NCI-H82 treated with DMSO at 0.1 percent for 48 hours (cell line): ENCODE measurements around the gene HMGN4.
"Not testable (repeated sequence)": the region's sequence is repeated elsewhere in the genome, so short reads cannot be mapped to it uniquely, and the experiment has no call there.

Experiments
- DNase-seq: peaks from one replicate; lab custom pipeline; 2025; ENCODE audit not compliant: unreplicated experiment; lab: John Stamatoyannopoulos, UW

HMGN4 gene

DNA sequence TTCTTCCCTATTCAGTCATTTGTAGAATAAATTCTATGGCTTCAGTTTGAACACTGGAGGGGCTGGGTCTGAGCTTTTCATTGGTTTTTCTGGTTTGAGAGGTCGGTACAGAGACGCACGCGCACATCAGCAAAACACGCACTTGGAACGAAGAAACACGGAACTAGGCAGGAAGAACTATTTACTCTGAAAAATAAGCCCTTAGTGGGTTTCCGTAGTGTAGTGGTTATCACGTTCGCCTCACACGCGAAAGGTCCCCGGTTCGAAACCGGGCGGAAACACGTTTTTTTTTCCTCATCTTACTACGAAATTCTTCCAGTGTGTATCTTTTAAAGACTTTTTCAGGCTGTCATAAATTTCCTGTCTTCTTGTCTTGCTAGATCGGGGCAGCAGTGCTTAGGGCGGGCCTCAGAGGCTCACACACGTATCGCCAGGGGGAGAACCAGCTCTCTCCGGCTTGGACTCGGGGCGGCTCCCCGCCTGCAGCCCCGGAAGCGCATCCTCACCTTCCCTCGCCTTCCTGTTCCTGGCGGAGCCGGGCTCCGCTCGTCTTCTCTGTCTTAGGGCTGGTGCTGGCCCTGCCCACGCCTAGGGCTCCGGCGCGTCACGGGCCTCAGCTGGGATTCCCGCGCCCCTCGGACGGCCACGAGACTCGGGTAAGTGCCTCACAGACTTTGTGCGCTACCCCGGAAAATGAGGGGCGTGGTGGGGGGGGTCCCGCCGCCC lies at the start of gene HMGN4:
Gene HMGN4, plus strand, starts transcription at position 521 of the 726 bp plus-strand sequence. CDS start 6,841 bp downstream, outside the sequence.
- peak; percentile 93 for DNase-seq

DNA sequence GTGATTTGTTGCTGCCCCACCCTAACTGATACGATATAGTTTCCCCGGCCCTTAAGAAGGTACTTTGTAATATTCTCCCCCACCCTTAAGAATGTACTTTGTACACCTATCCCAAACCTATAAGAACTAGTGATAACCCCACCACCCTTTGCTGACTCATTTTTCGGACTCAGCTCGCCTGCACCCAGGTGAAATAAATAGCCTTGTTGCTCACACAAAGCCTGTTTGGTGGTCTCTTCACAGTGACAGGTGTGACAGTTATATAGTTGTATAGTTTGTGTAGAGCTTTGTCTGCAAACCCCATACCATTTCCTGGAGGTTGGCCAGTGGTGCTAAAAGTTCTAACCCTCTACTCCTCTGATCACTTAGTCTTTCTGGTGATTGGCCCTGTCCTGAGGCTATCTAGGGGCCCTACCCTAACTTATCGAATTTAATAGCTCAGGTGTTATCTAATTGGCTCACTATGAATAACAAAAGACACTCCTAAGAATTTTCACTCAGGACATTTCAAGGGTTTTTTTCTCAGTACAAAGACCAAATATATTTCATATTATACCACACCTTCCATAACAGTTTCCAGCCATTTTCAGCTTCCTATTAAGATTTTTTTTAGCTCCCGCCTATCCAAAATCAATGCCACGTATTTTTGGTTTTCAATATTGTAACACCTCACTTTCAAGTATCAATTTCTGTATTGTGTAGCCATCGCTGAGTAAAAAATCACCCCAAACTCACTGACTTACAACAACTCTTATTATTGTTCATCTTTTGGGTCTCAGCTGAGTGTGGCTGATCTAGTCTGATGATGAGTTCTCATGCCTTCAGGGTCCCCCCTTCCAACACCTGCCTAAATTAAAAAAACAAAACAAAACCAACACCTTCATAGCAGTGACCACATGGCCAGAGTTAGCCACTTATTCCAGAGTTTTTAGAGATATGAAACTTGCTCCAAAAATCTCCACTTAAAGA lies 47.9 kb upstream of the HMGN4 start:
- no peak for DNase-seq

DNA sequence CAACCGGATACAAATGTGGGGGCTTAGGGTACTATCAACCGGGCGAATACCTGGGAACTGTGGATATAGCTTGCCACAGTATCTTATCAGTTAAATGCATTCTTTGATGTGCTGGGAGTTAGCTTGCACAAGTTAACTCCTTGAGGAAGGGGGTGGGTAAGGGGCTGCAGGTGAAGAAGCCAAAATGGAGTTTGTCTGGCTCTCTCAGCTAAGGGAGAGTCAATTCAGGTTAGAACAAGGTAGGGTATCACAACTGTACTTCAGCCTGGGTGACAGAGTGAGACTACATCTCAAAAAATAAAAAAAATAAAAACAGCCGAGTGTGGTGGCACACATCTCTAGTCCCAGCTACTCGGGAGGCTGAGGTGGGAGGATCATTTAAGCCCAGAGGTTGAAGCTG lies 46.6 kb upstream of the HMGN4 start:
- DNase-seq: no peak

DNA sequence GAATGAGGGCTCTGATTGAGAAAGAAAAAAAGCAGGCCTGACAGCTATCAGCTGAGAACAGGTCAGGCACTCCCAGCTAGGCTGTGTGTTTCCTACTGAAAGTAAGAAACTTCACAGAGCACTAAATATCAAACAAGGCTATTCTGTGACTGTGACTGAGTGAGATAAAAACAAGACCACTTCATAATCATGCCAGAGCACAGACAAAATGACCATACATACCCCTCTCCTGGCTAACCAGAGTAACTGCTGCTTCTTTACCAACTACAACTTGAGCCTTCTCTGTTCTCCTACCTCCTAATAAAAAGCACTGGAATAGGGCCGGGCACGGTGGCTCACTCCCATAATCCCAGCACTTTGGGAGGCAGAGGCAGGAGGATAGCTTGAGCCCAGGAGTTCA lies 44.9 kb upstream of the HMGN4 start:
- no peak for DNase-seq

DNA sequence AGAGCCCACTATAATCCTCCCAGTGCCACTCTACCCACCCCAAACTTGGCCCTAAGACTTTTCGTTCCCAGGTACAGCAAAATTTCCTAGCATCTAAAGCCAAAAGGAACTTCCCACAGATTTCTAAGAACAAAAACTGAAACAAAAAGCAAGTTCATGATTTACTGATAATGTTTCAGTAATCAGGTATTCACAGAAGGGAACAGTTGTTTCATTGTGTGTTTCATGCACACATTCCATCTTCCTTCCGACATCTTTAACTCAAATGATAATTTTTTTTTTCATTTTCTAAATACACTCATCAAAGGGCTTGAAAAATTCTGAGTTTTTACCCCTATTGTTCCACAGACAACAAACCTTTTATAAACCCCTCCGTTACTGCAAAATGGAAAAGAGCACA lies 44.0 kb upstream of the HMGN4 start:
- DNase-seq: no peak

DNA sequence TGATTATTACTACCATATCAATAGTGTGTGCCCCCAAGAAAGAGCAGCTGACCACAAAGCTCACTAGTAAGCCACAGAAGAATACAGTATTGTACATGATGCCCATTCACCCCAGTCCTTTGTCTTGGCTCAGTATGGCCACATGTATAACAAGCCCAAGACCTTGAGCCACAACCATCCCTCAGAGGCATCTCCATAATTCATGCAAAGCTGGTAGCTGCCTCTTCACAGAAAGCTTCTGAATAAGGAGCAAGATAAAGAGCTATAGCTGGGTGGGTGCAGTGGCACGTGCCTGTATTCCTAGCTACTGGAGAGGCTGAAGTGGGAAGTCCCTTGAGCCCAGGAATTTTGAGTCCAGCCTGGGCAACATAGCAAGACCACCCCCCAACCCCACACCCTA lies 42.9 kb upstream of the HMGN4 start:
- no peak for DNase-seq

DNA sequence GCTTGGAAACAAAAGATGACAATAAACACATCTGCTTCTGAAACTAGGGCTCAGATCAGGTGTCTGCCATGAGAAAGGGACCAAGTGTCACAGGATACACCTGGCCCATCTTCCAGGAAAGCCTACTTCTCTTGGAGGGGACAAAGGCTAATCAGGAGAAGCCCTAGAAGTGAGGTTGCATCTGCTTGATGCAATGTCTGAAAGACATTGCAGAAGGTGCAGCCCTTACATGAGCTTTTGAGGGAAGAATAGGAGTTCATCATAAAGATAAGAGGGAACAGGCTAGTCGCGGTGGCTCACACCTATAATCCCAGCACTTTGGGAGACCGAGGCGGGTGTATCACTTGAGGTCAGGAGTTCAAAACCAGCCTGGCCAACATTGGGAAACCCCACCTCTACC lies 40.6 kb upstream of the HMGN4 start:
- DNase-seq: no peak

DNA sequence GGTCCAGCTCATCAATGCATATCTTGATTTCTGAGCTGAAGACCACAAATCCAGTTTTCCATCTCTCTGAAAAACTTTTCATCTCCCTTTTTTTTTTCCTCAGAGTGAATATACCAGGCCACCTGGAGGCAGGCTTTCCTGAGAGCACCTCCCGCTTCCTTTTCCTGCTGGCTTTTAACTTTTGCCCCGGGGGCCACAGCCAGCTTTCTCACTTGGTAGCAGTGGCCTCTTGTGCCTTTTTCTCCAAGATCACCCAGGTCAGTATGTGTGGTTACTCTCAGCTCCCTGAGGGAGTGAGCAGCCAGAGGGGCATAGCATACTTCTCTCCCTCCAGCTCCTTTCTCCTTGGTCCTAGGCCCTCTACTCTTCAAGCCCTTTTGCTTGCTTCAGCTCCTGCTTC lies 38.1 kb upstream of the HMGN4 start, which contains the start of gene BTN1A1:
Gene BTN1A1, plus strand, starts transcription at position 202 of the 400 bp plus-strand sequence. CDS start 984 bp downstream, outside the sequence.
- DNase-seq: no peak

DNA sequence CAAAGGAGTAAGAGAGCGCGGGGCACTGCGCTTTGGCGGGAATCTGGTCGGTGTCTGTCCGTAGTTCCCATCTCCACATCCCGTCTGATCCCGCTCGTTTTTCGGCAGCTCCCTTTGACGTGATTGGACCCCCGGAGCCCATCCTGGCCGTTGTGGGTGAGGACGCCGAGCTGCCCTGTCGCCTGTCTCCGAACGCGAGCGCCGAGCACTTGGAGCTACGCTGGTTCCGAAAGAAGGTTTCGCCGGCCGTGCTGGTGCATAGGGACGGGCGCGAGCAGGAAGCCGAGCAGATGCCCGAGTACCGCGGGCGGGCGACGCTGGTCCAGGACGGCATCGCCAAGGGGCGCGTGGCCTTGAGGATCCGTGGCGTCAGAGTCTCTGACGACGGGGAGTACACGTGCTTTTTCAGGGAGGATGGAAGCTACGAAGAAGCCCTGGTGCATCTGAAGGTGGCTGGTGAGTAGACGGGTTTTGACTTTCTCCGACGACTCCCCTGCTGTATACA lies 36.6 kb upstream of the HMGN4 start:
- DNase-seq: no peak

DNA sequence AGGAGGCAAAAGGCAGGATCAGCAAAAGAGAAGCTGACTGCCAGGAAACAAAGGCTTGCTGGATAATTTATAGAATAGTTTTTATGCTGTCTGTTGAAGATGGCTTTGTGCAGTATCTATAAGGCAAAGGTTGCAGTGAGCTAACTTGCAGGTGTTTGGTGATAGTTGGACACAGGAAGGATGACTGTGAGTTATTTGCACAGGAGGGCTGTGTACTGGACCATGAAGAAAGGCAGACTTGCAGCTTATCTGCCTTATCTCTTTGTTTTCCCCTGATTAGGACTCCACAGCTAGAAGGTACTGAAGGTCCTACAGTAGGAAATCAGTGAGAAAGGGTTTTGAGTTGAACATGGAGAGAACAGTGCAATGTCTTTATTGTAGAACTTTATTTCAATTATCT lies 36.0 kb upstream of the HMGN4 start:
- DNase-seq: no peak

DNA sequence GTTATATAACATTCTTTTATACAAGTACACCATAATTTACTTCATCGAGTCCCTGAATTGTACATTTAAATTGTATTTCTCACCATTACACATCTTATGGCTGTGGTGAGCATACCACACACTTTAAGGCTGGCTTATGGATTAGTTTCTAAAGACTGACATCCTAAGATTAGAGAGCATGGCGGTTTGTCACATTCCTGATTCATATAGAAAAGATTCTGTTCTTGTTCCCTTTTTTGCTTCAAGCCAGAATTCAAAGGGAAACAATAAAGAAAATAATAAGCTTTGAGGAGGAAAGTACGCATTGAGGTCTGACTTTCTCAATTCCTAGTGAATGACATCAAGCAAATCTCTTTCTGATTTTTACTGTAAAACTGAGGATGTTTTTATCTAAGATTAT lies 35.5 kb upstream of the HMGN4 start:
- no peak for DNase-seq

DNA sequence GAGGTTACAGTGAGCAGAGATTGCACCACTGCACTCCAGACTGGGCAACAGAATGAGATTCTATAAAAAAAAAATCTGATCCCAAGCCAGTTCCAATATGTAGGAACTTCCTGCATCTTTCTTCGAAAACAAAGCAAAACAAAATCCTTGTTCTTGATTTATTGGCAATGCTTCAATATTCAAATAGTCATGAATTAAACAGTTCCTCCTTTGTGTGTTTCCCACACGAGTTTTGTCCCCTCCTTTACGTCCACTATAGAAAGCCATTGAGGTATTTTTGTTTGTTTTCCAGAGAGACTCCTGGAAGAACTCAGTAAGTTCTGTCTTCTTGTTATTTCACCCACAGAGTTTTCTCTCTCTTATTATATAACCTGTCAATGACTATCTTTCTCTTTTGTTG lies 30.5 kb upstream of the HMGN4 start:
- no peak for DNase-seq

DNA sequence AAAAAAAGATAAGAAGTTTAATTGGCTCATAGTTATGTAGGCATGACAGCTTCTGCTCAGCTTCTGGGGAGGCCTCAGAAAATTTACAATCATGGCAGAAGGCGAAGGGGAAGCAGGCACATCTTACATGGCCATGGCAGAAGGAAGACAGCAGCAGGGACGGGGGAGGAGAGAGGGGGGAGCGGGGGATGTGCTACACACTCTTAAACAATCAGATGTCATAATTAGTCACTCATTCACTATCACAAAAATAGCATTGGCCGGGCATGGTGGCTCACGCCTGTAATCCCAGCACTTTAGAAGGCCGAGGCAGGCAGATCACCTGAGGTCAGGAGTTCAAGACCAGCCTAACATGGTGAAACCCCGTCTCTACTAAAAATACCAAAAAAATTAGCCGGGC lies 27.1 kb upstream of the HMGN4 start:
- DNase-seq: not testable (repeated sequence)

DNA sequence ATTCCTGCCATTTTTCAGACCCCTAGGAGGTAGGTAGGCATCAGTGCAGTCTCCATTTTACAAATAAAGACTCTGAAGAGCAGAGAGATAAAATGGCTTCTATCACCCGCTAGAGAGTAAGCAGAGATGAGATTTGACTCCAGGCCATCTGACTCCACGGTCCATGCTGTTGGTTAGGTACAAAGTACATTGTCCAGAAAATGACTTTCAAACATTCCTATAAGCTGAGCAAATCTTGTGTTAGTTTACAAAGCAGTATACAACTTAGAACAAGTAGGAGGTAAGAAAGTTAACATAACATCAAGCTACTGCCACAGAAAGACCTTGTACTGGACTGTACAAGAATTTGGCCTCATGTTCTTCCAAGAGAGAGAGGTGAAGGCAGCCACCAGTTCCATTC lies 23.2 kb upstream of the HMGN4 start:
- DNase-seq: no peak

DNA sequence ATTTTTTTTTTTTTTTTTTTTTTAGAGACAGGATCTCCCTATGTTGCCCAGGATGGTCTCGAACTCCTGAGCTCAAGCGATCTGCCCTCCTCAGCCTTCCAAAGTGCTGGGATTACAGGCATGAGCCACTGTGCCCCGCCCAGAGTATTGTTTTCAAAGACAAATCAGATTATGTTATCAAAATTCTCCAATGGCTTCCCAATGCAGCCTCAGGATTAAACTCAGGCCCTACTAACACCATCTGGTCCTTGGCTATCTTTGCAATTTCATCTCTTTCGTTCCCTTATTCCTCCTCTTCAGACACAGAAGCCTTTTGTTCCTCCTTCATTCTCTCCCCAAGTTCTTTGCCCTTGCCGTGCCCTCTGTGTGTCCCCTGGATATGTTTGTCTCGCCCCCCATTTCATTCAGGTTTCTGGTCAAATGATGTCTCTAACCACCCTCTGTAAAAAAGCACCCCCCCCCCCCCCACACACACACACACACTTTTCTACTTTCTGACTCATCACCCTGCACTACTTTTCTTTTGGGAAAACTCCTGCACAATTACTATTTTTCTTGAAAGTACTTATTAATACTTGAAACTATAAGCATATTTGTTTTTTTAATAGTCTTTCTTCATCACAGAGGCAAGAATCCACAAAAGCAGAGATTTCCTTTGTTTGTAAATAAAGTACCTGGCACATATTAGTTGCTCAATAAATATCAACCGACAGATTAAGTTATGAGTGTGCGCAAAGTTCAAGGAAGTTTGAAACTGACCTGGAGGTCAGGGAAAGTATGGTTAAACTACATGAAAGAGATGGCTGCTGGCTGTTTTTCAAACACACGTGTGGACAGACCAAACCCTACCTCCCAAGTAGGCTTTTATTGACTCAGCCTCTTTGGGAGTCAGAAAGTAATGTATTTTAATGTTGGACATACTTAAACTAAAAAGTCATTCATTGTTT lies 21.4 kb upstream of the HMGN4 start:
- peak; percentile 94 for DNase-seq

DNA sequence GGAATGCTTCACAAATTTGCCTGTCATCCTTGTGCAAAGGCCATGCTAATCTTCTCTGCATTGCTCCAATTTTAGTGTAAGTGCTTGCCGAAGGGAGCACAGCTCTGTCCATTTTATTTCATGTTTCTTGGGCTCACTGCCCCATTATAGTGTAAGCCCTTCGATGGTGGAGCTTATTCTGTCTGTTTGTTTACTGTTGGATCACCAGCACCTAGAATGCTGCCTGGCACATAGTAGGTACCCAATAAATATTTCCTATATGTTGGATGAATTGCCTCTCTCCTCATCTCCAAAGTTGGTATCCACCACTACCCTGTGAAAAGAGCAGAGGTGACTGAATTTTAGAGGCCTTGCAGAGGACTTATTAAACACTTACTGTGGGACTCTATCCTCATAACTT lies 18.8 kb upstream of the HMGN4 start:
- DNase-seq: no peak

DNA sequence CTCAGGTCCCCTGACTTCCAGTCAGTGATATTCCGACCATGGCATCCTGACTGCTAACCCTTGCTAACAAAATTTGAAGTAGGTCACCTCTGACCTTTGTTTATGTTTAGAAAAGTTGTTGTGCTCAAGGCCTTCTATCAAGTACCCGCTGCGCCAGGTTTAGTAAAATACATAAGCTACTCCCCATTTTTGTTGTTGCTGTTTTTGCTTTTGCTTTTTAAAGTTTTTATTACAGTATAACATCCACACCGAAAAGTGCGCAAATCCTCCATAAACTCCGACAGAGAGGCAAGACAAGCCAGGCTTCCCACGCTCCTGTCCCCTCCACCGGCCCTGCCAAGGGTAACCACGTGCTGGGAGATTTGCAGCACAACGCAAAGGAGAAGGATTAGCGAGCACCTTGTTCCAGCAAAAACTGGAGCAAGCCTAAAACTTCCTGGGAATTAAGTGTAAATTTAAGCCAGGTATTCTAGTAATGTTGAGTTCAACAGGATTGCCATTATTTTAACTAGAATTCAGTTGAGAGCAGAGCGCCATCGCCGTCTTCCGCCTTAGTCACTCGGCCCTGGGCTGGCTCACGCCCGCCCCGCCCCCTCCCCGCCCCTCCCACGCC lies 17.8 kb upstream of the HMGN4 start:
- DNase-seq: peak; percentile 77

DNA sequence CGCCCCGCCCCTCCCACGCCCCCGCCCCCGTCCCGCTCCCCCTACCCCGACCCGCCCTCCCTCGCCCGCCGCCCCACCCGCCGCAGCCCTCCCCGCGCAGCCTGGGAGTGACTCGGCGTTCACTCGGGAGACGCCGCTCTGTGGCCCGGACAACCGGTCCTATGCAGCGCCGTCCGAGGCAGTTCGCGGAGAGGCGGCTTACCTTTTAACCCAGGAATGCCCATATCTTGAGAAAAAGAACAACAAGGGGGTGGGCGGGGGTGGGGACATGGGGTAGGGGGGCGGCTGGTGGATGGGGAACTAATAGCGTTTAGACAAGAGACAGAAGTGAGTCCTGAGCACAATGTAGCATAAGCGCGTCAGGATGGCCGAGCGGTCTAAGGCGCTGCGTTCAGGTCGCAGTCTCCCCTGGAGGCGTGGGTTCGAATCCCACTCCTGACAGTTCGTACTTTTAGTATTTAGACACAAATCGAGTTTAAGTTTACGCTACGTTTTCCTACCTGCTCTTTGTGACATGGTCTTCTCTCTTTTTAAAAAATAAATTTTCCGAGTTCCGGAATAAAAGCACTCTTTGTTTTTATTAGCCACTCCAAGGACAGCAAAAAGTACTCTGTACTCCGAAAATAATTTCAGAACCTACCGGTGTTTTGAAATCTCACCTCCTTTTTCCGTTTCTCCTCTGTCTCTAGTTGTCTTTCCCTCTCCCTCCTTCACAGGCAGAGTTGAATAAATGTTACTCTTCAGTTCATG lies 17.1 kb upstream of the HMGN4 start:
- DNase-seq: peak; percentile 73

DNA sequence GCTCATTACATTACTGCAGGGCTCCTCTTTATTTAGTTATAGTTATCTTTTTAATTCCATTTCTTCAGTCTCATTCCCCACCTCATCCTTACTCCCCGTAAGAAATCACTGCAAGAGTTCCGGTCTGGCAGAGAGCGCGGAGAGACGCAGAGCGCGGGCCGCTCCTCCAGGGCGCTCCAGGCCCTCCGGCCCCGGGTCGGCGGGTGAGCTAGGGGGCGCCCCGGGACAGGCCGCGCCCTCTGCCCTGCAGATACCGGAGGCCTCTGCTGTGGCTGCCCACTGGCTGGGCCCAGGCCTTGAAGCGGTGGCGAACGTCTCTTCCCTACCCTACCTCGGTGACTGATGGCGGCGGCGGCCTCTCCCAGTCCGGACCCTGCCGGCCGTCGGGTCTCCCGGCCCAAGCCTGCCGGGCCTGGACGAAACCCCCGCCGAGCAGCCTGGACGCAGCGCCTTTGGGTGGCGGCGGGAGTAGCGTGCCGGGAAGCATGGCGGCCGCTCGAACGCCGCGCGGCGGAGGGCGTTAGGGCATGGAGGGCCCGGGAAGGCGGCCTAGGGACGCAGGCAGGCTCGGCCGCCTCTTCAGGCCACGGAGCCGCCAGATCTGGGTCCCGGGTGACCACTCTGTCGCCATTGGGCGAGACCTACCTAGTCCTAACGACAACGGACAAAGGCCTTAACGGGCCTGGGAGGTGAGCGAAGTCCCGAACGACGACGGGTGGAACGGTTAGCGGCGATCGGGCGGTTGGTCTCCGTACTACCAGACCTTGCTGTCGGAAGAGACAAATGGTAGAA lies 16.4 kb upstream of the HMGN4 start:
- DNase-seq: peak; percentile 73
